ENCODE measurements around the gene IPP. TPM values are rescaled to one million over a fixed set of nuclear protein-coding genes. Genes with fewer than 3 reads are reported as not detected.

IPP gene
- total and polyA plus RNA-seq, 2 of the 8 experiments (the other 6 are each of a cell fraction or from before 2014, with no cell fraction given), result 1.4 to 5.6 TPM

DNA sequence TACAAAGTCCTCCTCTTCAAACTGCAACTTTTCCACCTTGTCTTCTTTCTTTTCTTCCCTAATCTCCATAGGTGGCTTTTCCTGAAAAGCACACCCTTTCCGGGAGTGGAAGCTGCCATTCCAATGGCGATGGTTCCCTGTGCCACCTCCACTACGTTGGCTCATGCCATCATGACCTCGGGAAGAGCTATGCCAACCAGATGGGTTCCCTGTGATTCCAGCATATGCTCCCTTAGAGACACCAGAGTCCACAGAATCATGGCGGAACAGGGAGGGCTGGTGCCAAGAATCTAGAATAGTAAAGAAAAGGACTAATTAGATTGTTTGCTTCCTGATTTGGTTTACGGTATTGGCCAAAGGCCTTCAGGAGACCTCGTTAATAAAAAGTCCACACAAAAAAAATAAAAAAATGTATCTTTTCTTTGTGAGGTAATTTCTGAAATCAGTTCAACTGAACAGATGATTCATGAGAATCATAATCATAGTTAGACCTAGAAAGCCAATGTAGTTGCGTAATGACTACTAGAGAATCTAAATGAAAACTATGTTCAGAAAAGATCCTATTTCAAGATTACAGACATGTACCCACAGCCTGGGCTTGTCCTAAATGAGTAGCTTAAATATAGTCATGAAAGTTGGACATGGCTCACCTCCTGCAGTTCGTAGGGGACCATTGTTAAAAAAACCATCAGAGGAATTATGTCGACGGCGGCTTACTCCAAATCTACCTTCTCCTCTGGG lies 95.7 kb downstream of the IPP start (continued):
- TF ChIP-seq CHD7 (IDR thresholded peaks at IDR 0.05; ENCODE audit: insufficient replicate concordance, low read length) (no peak), TAF1 (IDR thresholded peaks at IDR 0.05; ENCODE audit: low read depth, low read length) (no peak), CHD1 (IDR thresholded peaks at IDR 0.05; ENCODE audit: low read depth, low read length) (no peak), PHF8 (conservative IDR thresholded peaks at IDR 0.05; ENCODE audit: low read depth, low read length) (no peak), BRCA1 (IDR thresholded peaks at IDR 0.05; ENCODE audit: low read depth, low read length) (no peak), TBP (IDR thresholded peaks at IDR 0.05; ENCODE audit: low read depth, low read length) (no peak), CBX8 (IDR thresholded peaks at IDR 0.05; ENCODE audit: borderline replicate concordance, low read depth, low read length) (no peak)
